ENCODE results near the gene TOP3B. TPM values are rescaled to one million over a fixed set of nuclear protein-coding genes. Genes with fewer than 3 reads are reported as not detected.

The TOP3B gene
- total and polyA plus RNA-seq, 10 of the 15 experiments (the other 5 are each of a cell fraction or from before 2014, with no cell fraction given) = 0.60 to 47.3 (median 33.7) TPM

DNA sequence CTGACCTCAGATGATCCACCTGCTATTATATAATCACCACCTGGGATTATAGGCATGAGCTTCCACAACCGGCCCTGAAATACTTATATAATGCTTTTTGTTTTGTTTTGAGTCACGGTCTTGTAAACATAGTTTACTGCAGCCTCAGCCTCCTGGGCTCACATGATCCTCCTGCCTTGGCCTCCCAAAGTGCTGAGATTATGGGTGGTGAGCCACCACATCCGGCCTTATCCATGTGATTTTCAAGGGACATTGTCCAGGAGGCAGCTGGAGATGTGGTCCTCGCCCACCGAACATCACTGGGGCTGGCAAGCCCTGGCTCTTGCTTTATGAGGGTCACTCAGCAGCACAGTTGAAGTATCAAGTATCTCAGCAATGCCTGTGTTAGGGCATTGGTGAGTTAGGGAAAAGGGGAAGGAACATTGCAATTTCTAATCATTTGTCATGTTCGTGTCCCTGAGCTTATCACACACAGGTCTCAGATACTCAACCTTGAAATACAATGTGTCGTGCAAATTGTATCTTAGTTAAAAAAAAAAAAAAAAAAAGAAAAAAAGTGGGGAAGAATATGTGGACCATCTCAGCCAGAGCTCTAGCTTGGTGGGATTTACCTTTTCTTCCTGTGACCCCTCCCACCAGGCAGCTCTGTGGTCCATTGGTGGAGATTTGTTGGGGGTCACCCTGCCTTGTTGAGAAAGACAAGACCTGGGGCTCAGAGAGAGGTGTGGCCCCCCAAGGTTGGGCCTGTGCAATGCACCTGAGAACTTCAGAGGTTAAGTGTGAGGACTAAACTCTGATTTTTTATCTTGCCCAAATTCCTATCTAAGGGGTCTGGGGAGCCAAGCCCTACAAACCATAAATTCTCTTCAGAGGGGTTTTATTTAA lies 74.7 kb downstream of the TOP3B start:
- intact Hi-C loops (cut with micrococcal nuclease; ENCODE audit: unreplicated experiment) = no loop called here
- no peak for ATAC-seq

More for the DNA sequence above, 74.7 kb downstream of the TOP3B start:
- BruUV-seq (replicated peaks) = no TSS peak
- SMC1A ChIA-PET (ENCODE audit: uncharacterized antibody, unreplicated experiment) = no interaction called here
- no peak for DNase-seq (ENCODE audit: low read depth, low spot score)
- TF ChIP-seq, protein P1, sequence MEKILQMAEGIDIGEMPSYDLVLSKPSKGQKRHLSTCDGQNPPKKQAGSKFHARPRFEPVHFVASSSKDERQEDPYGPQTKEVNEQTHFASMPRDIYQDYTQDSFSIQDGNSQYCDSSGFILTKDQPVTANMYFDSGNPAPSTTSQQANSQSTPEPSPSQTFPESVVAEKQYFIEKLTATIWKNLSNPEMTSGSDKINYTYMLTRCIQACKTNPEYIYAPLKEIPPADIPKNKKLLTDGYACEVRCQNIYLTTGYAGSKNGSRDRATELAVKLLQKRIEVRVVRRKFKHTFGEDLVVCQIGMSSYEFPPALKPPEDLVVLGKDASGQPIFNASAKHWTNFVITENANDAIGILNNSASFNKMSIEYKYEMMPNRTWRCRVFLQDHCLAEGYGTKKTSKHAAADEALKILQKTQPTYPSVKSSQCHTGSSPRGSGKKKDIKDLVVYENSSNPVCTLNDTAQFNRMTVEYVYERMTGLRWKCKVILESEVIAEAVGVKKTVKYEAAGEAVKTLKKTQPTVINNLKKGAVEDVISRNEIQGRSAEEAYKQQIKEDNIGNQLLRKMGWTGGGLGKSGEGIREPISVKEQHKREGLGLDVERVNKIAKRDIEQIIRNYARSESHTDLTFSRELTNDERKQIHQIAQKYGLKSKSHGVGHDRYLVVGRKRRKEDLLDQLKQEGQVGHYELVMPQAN (conservative IDR thresholded peaks at IDR 0.05) = no peak
- TF ChIP-seq POU2F2 (IDR thresholded peaks at IDR 0.05; ENCODE audit: borderline replicate concordance, low read depth, low read length) (no peak), ASH2L (IDR thresholded peaks at IDR 0.05; ENCODE audit: borderline replicate concordance, low read depth) (no peak), RFX5 (IDR thresholded peaks at IDR 0.05; ENCODE audit: low read depth, low read length) (no peak), PAX5 (IDR thresholded peaks at IDR 0.05; ENCODE audit: borderline replicate concordance, low read depth, low read length) (no peak), RUNX3 (IDR thresholded peaks at IDR 0.05; ENCODE audit: low read length) (no peak), E4F1 (IDR thresholded peaks at IDR 0.05; ENCODE audit: borderline replicate concordance, partially characterized antibody) (no peak)
- TF ChIP-seq, protein P2, sequence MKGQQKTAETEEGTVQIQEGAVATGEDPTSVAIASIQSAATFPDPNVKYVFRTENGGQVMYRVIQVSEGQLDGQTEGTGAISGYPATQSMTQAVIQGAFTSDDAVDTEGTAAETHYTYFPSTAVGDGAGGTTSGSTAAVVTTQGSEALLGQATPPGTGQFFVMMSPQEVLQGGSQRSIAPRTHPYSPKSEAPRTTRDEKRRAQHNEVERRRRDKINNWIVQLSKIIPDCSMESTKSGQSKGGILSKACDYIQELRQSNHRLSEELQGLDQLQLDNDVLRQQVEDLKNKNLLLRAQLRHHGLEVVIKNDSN (IDR thresholded peaks at IDR 0.05; ENCODE audit: borderline replicate concordance, extremely low read length, insufficient read depth, low read depth, low read length) = no peak
- TF ChIP-seq, protein P3, sequence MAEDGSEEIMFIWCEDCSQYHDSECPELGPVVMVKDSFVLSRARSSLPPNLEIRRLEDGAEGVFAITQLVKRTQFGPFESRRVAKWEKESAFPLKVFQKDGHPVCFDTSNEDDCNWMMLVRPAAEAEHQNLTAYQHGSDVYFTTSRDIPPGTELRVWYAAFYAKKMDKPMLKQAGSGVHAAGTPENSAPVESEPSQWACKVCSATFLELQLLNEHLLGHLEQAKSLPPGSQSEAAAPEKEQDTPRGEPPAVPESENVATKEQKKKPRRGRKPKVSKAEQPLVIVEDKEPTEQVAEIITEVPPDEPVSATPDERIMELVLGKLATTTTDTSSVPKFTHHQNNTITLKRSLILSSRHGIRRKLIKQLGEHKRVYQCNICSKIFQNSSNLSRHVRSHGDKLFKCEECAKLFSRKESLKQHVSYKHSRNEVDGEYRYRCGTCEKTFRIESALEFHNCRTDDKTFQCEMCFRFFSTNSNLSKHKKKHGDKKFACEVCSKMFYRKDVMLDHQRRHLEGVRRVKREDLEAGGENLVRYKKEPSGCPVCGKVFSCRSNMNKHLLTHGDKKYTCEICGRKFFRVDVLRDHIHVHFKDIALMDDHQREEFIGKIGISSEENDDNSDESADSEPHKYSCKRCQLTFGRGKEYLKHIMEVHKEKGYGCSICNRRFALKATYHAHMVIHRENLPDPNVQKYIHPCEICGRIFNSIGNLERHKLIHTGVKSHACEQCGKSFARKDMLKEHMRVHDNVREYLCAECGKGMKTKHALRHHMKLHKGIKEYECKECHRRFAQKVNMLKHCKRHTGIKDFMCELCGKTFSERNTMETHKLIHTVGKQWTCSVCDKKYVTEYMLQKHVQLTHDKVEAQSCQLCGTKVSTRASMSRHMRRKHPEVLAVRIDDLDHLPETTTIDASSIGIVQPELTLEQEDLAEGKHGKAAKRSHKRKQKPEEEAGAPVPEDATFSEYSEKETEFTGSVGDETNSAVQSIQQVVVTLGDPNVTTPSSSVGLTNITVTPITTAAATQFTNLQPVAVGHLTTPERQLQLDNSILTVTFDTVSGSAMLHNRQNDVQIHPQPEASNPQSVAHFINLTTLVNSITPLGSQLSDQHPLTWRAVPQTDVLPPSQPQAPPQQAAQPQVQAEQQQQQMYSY (CRISPR knock-in tag; IDR thresholded peaks at IDR 0.05) = no peak
- no peak overlapping the region for H3K4me3 ChIP-seq
- WGBS (ENCODE audit: insufficient coverage, insufficient replicate concordance, low lambda C conversion rate, missing lambda C conversion rate) = 47% methylated on average over 7 of the region's 7 CpGs
- CTCF ChIA-PET = interaction anchor here (0.5 to 1.5 kb wide), 3 partner anchors 10 to 194 kb away, joined by 3 read pairs; no protein-coding TSS in a partner anchor
- RAD21 ChIA-PET (ENCODE audit: unreplicated experiment) = interaction anchor here (0.6 to 1.2 kb wide), 2 partner anchors 159 to 194 kb away, joined by 3 to 4 read pairs; no protein-coding TSS in a partner anchor
- H3K27ac ChIP-seq (ENCODE audit: control insufficient read depth, insufficient read depth) = no peak overlapping the region
- no peaks in the 10 kb centered on the region for H3K79me2 ChIP-seq (ENCODE audit: control insufficient read depth, insufficient read depth, low read length)
- no peak for FAIRE-seq
- no peak overlapping the region for H3K4me2 ChIP-seq (ENCODE audit: control insufficient read depth, insufficient read depth)
- H4K20me1 ChIP-seq (ENCODE audit: control insufficient read depth, insufficient read depth) = no peaks in the 10 kb centered on the region
- no peaks in the 10 kb centered on the region for H3K4me1 ChIP-seq (ENCODE audit: control insufficient read depth, insufficient read depth, low read length)
- no peak overlapping the region for H2AFZ ChIP-seq (ENCODE audit: control insufficient read depth, low read depth, low read length)
- H3K27me3 ChIP-seq (replicated peaks in 1 of 2; ENCODE audit: control insufficient read depth in 2 of 2, insufficient read depth in 2 of 2, low read length in 1 of 2) = no peaks in the 10 kb centered on the region; a peak in 1 of 4 replicates
- H3K9me3 ChIP-seq (replicated peaks; ENCODE audit: control insufficient read depth, insufficient read depth, low read length) = no peaks in the 10 kb centered on the region
- H3K9ac ChIP-seq (ENCODE audit: control insufficient read depth, insufficient read depth, low read length) = no peak overlapping the region
- no peaks in the 10 kb centered on the region for H3K36me3 ChIP-seq (ENCODE audit: control insufficient read depth in 2 of 2, insufficient read depth in 2 of 2, low read length in 1 of 2)
- POLR2A ChIA-PET = no interaction called here
- in situ Hi-C loops (cut with MboI) = no loop called here
